Thyroid gland (tissue), 4 donors: ENCODE measurements around the gene WNT9B.

Source experiments
- POLR2A ChIP-seq, 2 donors: fragments of 450-650 bp; IDR thresholded peaks; one replicate each; pipeline ENCODE4 v1.6.1; 2017; ENCODE audit warnings: antibody characterized with exemption in 2 of 2, mild to moderate bottlenecking in 2 of 2, moderate library complexity in 1 of 2
- TF ChIP-seq, protein P1 (sequence below), 6 experiments: fragments of 200-600 bp in 3 of 6; fragments of 450-650 bp in 3 of 6; sonication (generic) in 3 of 6; IDR thresholded peaks; one replicate each; pipeline ENCODE4 v1.5.1; 2016 to 2019; ENCODE audit warnings: antibody characterized with exemption in 6 of 6, mild to moderate bottlenecking in 2 of 6, inconsistent platforms in 1 of 6, moderate library complexity in 1 of 6

DNA sequence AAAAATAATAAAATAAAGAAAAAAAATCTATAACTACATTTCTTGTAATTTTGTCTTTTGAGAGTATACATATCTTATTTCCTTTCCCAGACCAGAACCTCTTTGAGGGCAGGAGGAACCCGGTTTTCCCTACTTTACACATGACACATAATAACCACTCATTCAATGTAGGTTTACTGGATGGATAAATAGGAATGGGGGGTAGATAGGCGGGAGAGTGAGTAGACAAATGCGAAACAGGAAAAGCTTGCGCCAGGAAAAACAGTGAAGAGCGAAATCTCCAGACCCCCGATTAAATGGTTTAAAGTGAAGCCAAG is 71.1 kb downstream of the WNT9B start:
- TF ChIP-seq, protein P1, sequence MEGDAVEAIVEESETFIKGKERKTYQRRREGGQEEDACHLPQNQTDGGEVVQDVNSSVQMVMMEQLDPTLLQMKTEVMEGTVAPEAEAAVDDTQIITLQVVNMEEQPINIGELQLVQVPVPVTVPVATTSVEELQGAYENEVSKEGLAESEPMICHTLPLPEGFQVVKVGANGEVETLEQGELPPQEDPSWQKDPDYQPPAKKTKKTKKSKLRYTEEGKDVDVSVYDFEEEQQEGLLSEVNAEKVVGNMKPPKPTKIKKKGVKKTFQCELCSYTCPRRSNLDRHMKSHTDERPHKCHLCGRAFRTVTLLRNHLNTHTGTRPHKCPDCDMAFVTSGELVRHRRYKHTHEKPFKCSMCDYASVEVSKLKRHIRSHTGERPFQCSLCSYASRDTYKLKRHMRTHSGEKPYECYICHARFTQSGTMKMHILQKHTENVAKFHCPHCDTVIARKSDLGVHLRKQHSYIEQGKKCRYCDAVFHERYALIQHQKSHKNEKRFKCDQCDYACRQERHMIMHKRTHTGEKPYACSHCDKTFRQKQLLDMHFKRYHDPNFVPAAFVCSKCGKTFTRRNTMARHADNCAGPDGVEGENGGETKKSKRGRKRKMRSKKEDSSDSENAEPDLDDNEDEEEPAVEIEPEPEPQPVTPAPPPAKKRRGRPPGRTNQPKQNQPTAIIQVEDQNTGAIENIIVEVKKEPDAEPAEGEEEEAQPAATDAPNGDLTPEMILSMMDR (IDR thresholded peaks at IDR 0.05), result no peak
- TF ChIP-seq POLR2A (IDR thresholded peaks at IDR 0.05), result no peak
